GM12878 (cell line): ENCODE results near the gene KARS1. TPM values are rescaled to one million over a fixed set of nuclear protein-coding genes. Genes with fewer than 3 reads are reported as not detected.

Experiments used
- ATAC-seq: fragments of 200-7000 bp; cut with Tn5 transposase; 3 replicates; pipeline ENCODE4 v1.9.1; 2020; ENCODE audit warnings: mild to moderate bottlenecking, moderate library complexity
- BruUV-seq: library from RNA; stranded (reverse); fragments of 400-500 nt; replicated peaks from 2 replicates; lab custom pipeline; 2021; lab: Mats Ljungman, UMichigan
- CTCF ChIA-PET: fragments of 300-600 bp; sonication (Branson Sonifier 250); formaldehyde crosslinking; extraction: SDS; loops from one replicate; lab custom pipeline; 2021; ENCODE audit warnings: inconsistent platforms; lab: Yijun Ruan, JAX
- POLR2A ChIA-PET: fragments of 350-600 bp; formaldehyde crosslinking; extraction: SDS; loops from one replicate; lab custom pipeline; 2021; ENCODE audit warnings: inconsistent platforms; lab: Charles Lee
- RAD21 ChIA-PET: fragments of 300-600 bp; sonication (Branson Sonifier 250); formaldehyde crosslinking; loops from one replicate; lab custom pipeline; 2023; ENCODE audit warnings: antibody characterized with exemption; ENCODE audit not compliant: unreplicated experiment; lab: Charles Lee
- SMC1A ChIA-PET: fragments of 300-600 bp; sonication (Branson Sonifier 250); formaldehyde crosslinking; loops from one replicate; lab custom pipeline; 2023; ENCODE audit not compliant: unreplicated experiment, uncharacterized antibody; lab: Charles Lee
- DNase-seq: peaks from one replicate; pipeline ENCODE4 v3.0.0-alpha.2; 2011; ENCODE audit warnings: low read depth, low spot score
- FAIRE-seq: peaks from 3 replicates; lab custom pipeline; 2011; peaks lifted over from hg19 to GRCh38; lab: Jason Lieb, UNC
- H2AFZ ChIP-seq: 2 replicates; pipeline ENCODE4 v1.6.0; 2011; ENCODE audit warnings: low read depth, low read length, control low read depth; ENCODE audit not compliant: control insufficient read depth
- H3K27ac ChIP-seq: 2 replicates; pipeline ENCODE4 v1.5.1; 2011; ENCODE audit warnings: control low read depth; ENCODE audit not compliant: control insufficient read depth, insufficient read depth
- H3K27me3 ChIP-seq, 2 experiments: replicated peaks in 1 of 2; 2 replicates each; pipeline versions ENCODE4 v1.6.0 to v1.6.1; 2011; ENCODE audit warnings: low read length in 1 of 2; ENCODE audit not compliant: control insufficient read depth in 2 of 2, insufficient read depth in 2 of 2
- H3K36me3 ChIP-seq, 2 experiments: 2 replicates each; pipeline ENCODE4 v1.5.1; 2011; ENCODE audit warnings: low read length in 1 of 2; ENCODE audit not compliant: control insufficient read depth in 2 of 2, insufficient read depth in 2 of 2
- H3K4me1 ChIP-seq: 2 replicates; pipeline ENCODE4 v1.6.1; 2011; ENCODE audit warnings: mild to moderate bottlenecking, low read length, moderate library complexity, mixed read lengths; ENCODE audit not compliant: control insufficient read depth, insufficient read depth
- H3K4me2 ChIP-seq: 2 replicates; pipeline ENCODE4 v1.6.0; 2011; ENCODE audit warnings: control low read depth; ENCODE audit not compliant: control insufficient read depth, insufficient read depth
- H3K4me3 ChIP-seq: fragments of 200-600 bp; sonication (generic); 2 replicates; pipeline ENCODE4 v1.5.1; 2016
- H3K79me2 ChIP-seq: 2 replicates; pipeline ENCODE4 v1.6.0; 2011; ENCODE audit warnings: low read length; ENCODE audit not compliant: control insufficient read depth, insufficient read depth
- H3K9ac ChIP-seq: 2 replicates; pipeline ENCODE4 v1.8.0; 2011; ENCODE audit warnings: low read length, control low read depth, mixed read lengths; ENCODE audit not compliant: control insufficient read depth, insufficient read depth
- H3K9me3 ChIP-seq: replicated peaks from 3 replicates; pipeline ENCODE4 v1.5.1; 2011; ENCODE audit warnings: mild to moderate bottlenecking, low read length; ENCODE audit not compliant: control insufficient read depth, insufficient read depth
- H4K20me1 ChIP-seq: 2 replicates; pipeline ENCODE4 v1.6.0; 2011; ENCODE audit not compliant: control insufficient read depth, insufficient read depth
- BCL11A ChIP-seq: IDR thresholded peaks from 2 replicates; pipeline ENCODE4 v1.6.1; 2011; ENCODE audit warnings: low read depth, low read length
- BCLAF1 ChIP-seq: fragments of 450-650 bp; IDR thresholded peaks from 2 replicates; pipeline ENCODE4 v1.6.1; 2017; ENCODE audit warnings: antibody characterized with exemption, mild to moderate bottlenecking, moderate library complexity
- CREB1 ChIP-seq: IDR thresholded peaks from 2 replicates; pipeline ENCODE4 v1.6.1; 2012; ENCODE audit warnings: low read depth, mild to moderate bottlenecking, inconsistent platforms
- EGR1 ChIP-seq, 2 experiments: IDR thresholded peaks; 1 replicate in 1 of 2; 2 replicates in 1 of 2; pipeline ENCODE4 v1.6.1; 2011 to 2012; ENCODE audit warnings: low read depth in 2 of 2, low read length in 2 of 2, borderline replicate concordance in 1 of 2, mild to moderate bottlenecking in 1 of 2, moderate library complexity in 1 of 2
- HCFC1 ChIP-seq: fragments of 150-350 bp; IDR thresholded peaks from 2 replicates; pipeline ENCODE4 v1.6.1; 2014; ENCODE audit warnings: low read length
- MEF2A ChIP-seq: IDR thresholded peaks from 2 replicates; pipeline ENCODE4 v1.6.1; 2011; ENCODE audit warnings: low read depth, mild to moderate bottlenecking, low read length, moderate library complexity; ENCODE audit not compliant: insufficient read depth
- MYB ChIP-seq: fragments of 150-350 bp; IDR thresholded peaks from 2 replicates; pipeline ENCODE4 v1.6.1; 2014; ENCODE audit warnings: mild to moderate bottlenecking, low read depth, low read length, borderline replicate concordance
- NFYB ChIP-seq: IDR thresholded peaks from 2 replicates; pipeline ENCODE4 v1.6.1; 2011; ENCODE audit warnings: low read depth, mild to moderate bottlenecking, low read length, improper control_type of control experiment, moderate library complexity; ENCODE audit not compliant: insufficient read depth
- PAX8 ChIP-seq: fragments of 450-650 bp; IDR thresholded peaks from 2 replicates; pipeline ENCODE4 v1.6.1; 2017; ENCODE audit warnings: mild to moderate bottlenecking, moderate library complexity
- POLR2AphosphoS5 ChIP-seq: IDR thresholded peaks from 2 replicates; pipeline ENCODE4 v1.6.1; 2011; ENCODE audit warnings: mild to moderate bottlenecking, low read length, inconsistent platforms
- SMC3 ChIP-seq: IDR thresholded peaks from 2 replicates; pipeline ENCODE4 v1.6.1; 2011; ENCODE audit warnings: low read length, improper control_type of control experiment, borderline replicate concordance
- SUPT20H ChIP-seq: IDR thresholded peaks from 2 replicates; pipeline ENCODE4 v1.6.1; 2011; ENCODE audit warnings: low read depth, mild to moderate bottlenecking, low read length, moderate library complexity, borderline replicate concordance; ENCODE audit not compliant: control insufficient read depth
- ZNF622 ChIP-seq: fragments of 450-650 bp; IDR thresholded peaks from 2 replicates; pipeline ENCODE4 v1.6.1; 2017; ENCODE audit warnings: mild to moderate bottlenecking, inconsistent platforms
- WGBS: methylation state at CpG from one replicate; pipeline ENCODE4 v1.1.6; 2016; ENCODE audit warnings: low lambda C conversion rate; ENCODE audit not compliant: insufficient replicate concordance, insufficient coverage; ENCODE audit errors: missing lambda C conversion rate; 5-methylcytosine and 5-hydroxymethylcytosine counted together
- in situ Hi-C: fragments of 300-500 bp; cut with MboI; formaldehyde crosslinking; loops from 9 replicates; pipeline ENCODE4 v1.14.3; 2018; ENCODE audit warnings: mixed read lengths
- intact Hi-C: fragments of 100-400 bp; cut with micrococcal nuclease; formaldehyde crosslinking; loops from one replicate; pipeline ENCODE4 v1.14.2; 2022; ENCODE audit not compliant: unreplicated experiment
- polyA plus RNA-seq, 11 experiments: library from polyadenylated mRNA; depleted of rRNA in 4 of 11; unstranded in 6 of 11; stranded (reverse) in 5 of 11; fragments of >200 nt; fragmentation: Nextera tagmentation in 4 of 11; fragmentation: Illumina TruSeq in 1 of 11; extraction: Ambion mirVana in 4 of 11; extraction: Trizol in 1 of 11; gene quantifications; 1 replicate in 1 of 11; 2 replicates in 10 of 11; pipeline versions ENCODE4 v1.2.1 to v1.2.3, GENCODE V29; 2011 to 2016; ENCODE audit warnings: inconsistent platforms in 2 of 11, missing spikeins in 2 of 11, low read depth in 1 of 11
- total RNA-seq, 4 experiments: library from RNA; depleted of rRNA in 3 of 4; stranded (reverse); fragments of >200 nt in 3 of 4; fragmentation: Illumina TruSeq in 1 of 4; extraction: Trizol in 1 of 4; gene quantifications; 2 replicates each; pipeline versions ENCODE4 v1.2.1 to v1.2.3, GENCODE V29; 2013 to 2021

KARS1 gene
- total and polyA plus RNA-seq, 10 of the 15 experiments (the other 5 are each of a cell fraction or from before 2014, with no cell fraction given): 187 to 312 (median 211) TPM

GRCh38 chr16:75676909-75677308, 29.4 kb upstream of the KARS1 start, which contains the start of gene CPHXL2:
TSS of gene CPHXL2 (minus strand) at chr16:75677009. CDS start at chr16:75676999, 10 bp downstream.
- POLR2A ChIA-PET: no interaction called here
- WGBS: 50% methylated on average over 4 of the region's 4 CpGs
- intact Hi-C loops (no loop called here), in situ Hi-C loops (no loop called here)
- no peaks in the 10 kb centered on the region for H3K79me2 ChIP-seq
- no peaks in the 10 kb centered on the region for H3K4me1 ChIP-seq
- H3K36me3 ChIP-seq: no peaks in the 10 kb centered on the region
- FAIRE-seq: no peak
- no peak within 1 kb of the TSS for H3K4me2 ChIP-seq
- H3K9ac ChIP-seq: no peak within 1 kb of the TSS
- RAD21 ChIA-PET: interaction anchor here (0.5 kb wide), 1 partner anchor 127 kb away, joined by 3 read pairs; no protein-coding TSS in a partner anchor
- ATAC-seq: no peak
- no peak within 1 kb of the TSS for H3K27ac ChIP-seq
- no peak within 1 kb of the TSS for H2AFZ ChIP-seq
- no peak for DNase-seq
- no peaks in the 10 kb centered on the region for H3K27me3 ChIP-seq
- CTCF ChIA-PET: no interaction called here
- H3K4me3 ChIP-seq: no peak within 1 kb of the TSS
- no peaks in the 10 kb centered on the region for H4K20me1 ChIP-seq
- no TSS peak for BruUV-seq
- SMC1A ChIA-PET: no interaction called here
- no peaks in the 10 kb centered on the region for H3K9me3 ChIP-seq
- TF ChIP-seq NFYB: no peak
- TF ChIP-seq BCL11A: no peak
- no peak for TF ChIP-seq ZNF622
- no peak for TF ChIP-seq EGR1 (IDR thresholded peaks at IDR 0.05; ENCODE audit: borderline replicate concordance in 1 of 2, low read depth in 2 of 2, low read length in 2 of 2)
- no peak for TF ChIP-seq PAX8
- TF ChIP-seq HCFC1: no peak

GRCh38 chr16:75667503-75667902, 20.0 kb upstream of the KARS1 start:
- H3K36me3 ChIP-seq: no peaks in the 10 kb centered on the region
- H2AFZ ChIP-seq: no peak overlapping the region
- H3K9ac ChIP-seq: no peak overlapping the region
- H3K79me2 ChIP-seq: no peaks in the 10 kb centered on the region
- RAD21 ChIA-PET: no interaction called here
- TF ChIP-seq POLR2AphosphoS5: no peak
- no peak for TF ChIP-seq MYB
- no peak for TF ChIP-seq MEF2A
- no peak for TF ChIP-seq SMC3
- no peak for TF ChIP-seq BCLAF1
- no peak for TF ChIP-seq SUPT20H
- no peak for TF ChIP-seq CREB1
- TF ChIP-seq, all 136 proteins: peak for 0
- intact Hi-C loops: no loop called here
- DNase-seq: no peak
- CTCF ChIA-PET: no interaction called here
- H3K4me3 ChIP-seq: no peak overlapping the region
- no peaks in the 10 kb centered on the region for H4K20me1 ChIP-seq
- no peak for ATAC-seq
- H3K4me2 ChIP-seq: no peak overlapping the region
- SMC1A ChIA-PET: interaction anchor here (2.2 kb wide), 1 partner anchor 11 kb away, joined by 4 read pairs; no protein-coding TSS in a partner anchor
- no peaks in the 10 kb centered on the region for H3K4me1 ChIP-seq
- no peaks in the 10 kb centered on the region for H3K27me3 ChIP-seq
- no peaks in the 10 kb centered on the region; the same call in 2 of the 3 replicates for H3K9me3 ChIP-seq
- POLR2A ChIA-PET: no interaction called here
- in situ Hi-C loops: no loop called here
- no peak for FAIRE-seq
- no TSS peak for BruUV-seq
- H3K27ac ChIP-seq: no peak overlapping the region
